Stimulated activated naive CD8-positive, alpha-beta T cell treated with anti-CD3 and anti-CD28 coated beads, Interleukin-15, amount 100 ng/mL, for 72 hours (primary cell): ENCODE measurements around the gene DNMT1.

Experiments
- ATAC-seq: fragments of 150-1000 bp; cut with Tn5 transposase; 2 replicates; pipeline ENCODE4 v1.10.0; 2021; ENCODE audit warnings: mild to moderate bottlenecking, moderate library complexity
- DNase-seq, 2 donors: peaks; one replicate each; pipeline ENCODE4 v3.0.0; 2021 to 2022
- H3K27ac Mint-ChIP-seq, 2 donors: one replicate each; pipeline ENCODE4 v1.8.0; 2022; ENCODE audit warnings: mild to moderate bottlenecking in 2 of 2, mixed read lengths in 2 of 2, moderate library complexity in 2 of 2
- H3K27me3 Mint-ChIP-seq: one replicate; pipeline ENCODE4 v1.8.0; 2022; ENCODE audit warnings: mixed read lengths
- H3K4me1 Mint-ChIP-seq: one replicate; pipeline ENCODE4 v1.8.0; 2022; ENCODE audit warnings: mild to moderate bottlenecking, mixed read lengths
- H3K4me3 Mint-ChIP-seq, 2 donors: one replicate each; pipeline ENCODE4 v1.8.0; 2022; ENCODE audit warnings: mild to moderate bottlenecking in 2 of 2, mixed read lengths in 2 of 2, moderate library complexity in 1 of 2
- H3K9me3 Mint-ChIP-seq, 2 donors: one replicate each; pipeline ENCODE4 v1.8.0; 2022; ENCODE audit warnings: mixed read lengths in 2 of 2

DNMT1 gene

DNA sequence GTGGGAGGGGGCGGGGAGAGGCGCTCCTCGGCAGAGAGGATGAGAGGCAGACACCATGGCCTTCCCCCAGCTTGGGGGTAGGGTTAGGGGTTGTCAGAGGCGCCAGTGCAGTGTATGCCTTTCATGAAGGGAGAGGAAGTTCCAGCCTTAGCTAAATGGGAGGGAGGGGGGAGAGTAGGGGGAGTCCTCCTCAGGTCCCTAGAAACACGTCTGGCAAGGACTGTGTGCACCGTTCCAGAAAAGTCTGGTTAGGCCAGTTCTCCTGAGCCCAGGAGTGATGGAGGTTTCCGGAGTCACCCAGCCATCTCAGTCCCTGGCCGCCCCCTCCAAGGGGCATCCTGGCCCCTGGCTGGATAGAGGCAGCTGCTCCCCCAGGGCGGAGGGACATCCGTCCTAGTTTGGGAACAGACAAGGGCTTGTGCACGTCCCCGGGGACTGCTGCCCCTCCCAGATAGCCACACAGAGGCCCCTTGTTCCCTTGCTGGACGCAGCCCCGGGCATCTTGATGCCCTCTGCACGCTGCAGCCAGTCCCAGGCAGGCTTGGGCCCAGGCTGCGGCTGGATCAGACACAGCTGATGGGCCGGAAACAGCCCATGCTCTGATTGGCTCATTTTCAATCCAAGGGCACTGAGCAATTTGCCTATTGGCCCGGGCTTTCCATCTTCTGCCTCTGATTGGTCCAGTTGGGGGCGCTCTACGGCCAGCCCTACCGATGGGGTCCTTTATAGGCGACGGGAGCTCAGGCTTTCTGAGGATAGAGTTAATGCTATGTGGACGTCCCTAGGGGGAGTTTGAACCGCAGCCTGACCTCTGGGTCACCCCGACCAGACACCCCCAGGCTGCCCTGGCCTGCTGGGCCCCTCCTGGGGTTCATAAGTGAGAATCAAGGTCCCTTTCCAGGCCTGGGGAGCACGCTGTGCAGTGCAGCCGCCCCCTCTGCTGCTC lies 32.5 kb upstream of the DNMT1 start:
- H3K27ac Mint-ChIP-seq = no peak overlapping the region
- no peak for DNase-seq
- no peak overlapping the region for H3K4me3 Mint-ChIP-seq
- no peaks in the 10 kb centered on the region for H3K9me3 Mint-ChIP-seq
- peaks cover 44% of the 10 kb centered on the region for H3K4me1 Mint-ChIP-seq
- no peak for ATAC-seq
- H3K27me3 Mint-ChIP-seq = no peaks in the 10 kb centered on the region

DNA sequence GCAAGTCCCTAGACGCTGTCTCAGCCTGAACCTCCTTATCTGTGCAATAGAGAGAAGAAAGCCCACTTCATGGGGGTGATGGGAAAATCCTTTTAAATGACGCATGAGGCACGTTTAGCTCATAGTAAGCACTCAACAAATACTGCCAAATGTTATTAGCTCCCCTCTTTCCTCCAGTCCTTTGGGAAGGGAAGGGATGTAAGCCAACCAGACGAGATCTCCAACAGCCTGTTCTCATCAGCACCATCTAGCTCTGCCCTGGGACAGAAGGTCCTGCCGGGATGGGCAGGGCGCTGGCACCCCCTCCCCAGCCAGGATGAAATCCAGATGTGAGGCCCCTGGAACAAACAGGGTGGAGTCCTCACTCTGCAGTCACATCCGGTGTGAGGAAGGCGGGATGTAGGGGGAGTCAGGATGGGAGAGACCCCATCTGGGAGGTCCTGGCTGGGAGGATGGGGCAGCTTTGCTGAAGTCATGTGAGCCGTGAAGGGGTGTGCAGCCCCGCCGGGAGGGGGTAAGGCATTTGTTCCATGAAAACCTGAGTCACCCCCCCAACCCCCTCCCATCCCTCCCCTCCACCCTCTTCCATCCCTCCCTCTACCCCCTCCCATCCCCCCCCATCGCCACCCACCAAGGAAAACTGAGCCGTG lies 31.7 kb upstream of the DNMT1 start:
- DNase-seq = no peak
- H3K4me1 Mint-ChIP-seq = peaks cover 39% of the 10 kb centered on the region

DNA sequence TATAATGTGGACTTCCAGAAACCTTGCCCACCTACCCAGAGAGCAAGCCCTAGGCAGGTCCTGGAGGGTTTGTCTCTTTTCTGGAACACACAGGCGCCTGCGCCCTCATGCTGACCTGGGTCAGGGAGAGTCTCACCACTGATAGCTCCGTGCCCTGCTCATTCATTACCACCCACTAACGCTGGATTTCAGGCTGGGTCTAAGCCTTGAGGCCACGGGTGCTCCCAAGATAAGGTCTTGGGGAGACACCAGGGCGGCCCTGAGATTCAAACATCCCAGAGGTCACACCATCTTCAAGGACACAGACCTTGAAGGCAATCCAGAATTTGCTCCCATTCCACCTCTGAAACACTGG lies 31.2 kb upstream of the DNMT1 start:
- no peak overlapping the region for H3K4me3 Mint-ChIP-seq
- no peak overlapping the region for H3K27ac Mint-ChIP-seq
- H3K9me3 Mint-ChIP-seq = no peaks in the 10 kb centered on the region
- DNase-seq = no peak
- no peak for ATAC-seq
- H3K27me3 Mint-ChIP-seq = no peaks in the 10 kb centered on the region
- H3K4me1 Mint-ChIP-seq = peaks cover 39% of the 10 kb centered on the region

More for the DNA sequence above, 31.7 kb upstream of the DNMT1 start:
- H3K27me3 Mint-ChIP-seq = no peaks in the 10 kb centered on the region
- no peak for ATAC-seq
- H3K27ac Mint-ChIP-seq = no peak overlapping the region
- no peaks in the 10 kb centered on the region for H3K9me3 Mint-ChIP-seq
- H3K4me3 Mint-ChIP-seq = no peak overlapping the region

DNA sequence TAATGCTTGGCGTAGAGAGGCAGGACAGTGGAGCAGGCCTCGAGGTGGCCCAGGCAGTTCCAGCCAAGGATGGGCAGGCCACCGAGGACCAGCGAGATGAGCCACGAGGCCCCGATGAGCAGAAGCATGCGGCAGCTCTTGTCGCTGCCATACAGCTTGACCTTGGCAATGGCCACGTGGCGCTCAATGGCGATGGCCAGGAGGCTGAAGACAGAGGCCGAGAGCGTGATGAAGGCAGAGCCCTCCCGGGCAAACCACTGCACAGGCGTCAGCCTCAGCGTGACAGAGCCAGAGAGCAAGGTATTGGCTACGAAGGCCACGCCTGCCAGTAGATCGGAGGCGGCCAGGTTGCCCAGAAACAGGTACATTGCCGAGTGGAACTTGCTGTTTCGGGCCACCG lies 29.6 kb upstream of the DNMT1 start:
- no peak for ATAC-seq
- Mint-ChIP-seq H3K9me3 (no peaks in the 10 kb centered on the region), H3K4me1 (peaks cover 39% of the 10 kb centered on the region), H3K27ac (no peak overlapping the region), H3K27me3 (no peaks in the 10 kb centered on the region), H3K4me3 (no peak overlapping the region)
- DNase-seq = no peak

DNA sequence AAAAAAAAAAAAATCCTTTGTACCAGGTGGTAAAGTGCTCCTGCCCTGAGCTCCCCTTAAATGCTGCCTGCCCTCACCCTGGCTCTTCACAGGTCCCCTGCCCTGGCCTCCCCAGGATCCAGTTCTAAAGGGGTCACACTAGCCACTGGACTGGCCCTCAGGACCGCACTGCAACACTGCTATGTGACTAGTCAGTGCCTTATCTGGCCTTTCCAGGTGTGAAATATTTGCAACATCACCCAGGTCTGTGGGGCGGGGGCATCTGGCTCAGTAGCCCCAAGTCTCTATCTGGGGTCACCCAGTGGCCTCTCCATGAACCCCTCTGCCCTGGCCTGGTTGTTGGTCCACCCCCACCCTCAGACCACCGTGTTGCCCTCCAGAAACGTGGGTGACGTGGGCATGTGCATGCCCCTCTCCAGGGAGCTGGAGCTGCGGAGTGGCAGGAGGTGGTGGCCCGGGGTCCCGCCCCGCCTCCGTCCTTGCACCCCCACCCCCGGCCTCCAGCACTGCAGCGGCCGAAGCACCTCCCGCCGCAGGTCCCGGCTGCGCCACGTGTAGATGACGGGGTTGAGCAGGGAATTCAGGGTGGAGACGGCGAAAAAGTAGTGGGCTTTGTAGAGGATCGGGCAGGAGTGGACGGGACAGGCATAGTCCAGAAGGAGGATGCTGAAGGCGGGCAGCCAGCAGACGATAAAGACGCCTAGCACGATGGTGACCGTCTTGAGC lies 28.9 kb upstream of the DNMT1 start:
- Mint-ChIP-seq H3K27ac (peak overlapping the region in 1 of 2 donors; percentile 89), H3K4me1 (peaks cover 39% of the 10 kb centered on the region), H3K4me3 (no peak overlapping the region), H3K27me3 (no peaks in the 10 kb centered on the region), H3K9me3 (no peaks in the 10 kb centered on the region)
- no peak for ATAC-seq
- no peak for DNase-seq

DNA sequence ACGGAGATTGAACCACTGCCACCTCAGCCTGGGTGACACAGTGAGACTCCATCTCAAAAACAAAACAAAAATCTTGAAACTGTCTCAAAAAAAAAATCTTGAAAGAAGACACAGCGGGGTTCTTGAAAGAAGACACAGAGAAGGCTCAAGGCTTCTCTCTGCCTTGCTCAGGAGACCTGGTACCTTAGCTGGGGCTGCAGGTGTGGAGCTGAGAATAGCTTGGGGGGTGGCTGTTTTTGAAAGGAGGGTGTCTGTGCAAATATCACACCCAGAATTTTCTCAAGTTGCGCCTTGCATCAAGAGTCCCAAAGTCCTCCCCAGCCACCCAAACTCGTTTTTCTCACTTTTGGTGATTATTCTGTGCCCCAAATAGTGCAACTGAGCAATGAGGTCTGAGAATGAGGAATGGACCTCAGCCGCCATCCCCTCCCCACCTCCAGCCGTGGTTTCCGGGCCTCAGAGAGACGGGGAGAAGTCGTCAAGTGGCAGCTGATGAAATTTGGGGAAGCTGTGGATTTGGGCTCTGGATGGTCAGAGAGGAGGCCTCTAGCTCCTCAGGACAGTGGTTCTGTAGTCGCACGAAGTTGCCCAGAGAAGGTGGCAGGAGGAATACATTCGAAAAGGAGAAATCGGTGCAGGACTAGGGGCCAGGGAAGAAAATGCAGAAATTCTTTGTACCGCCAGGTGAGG lies 27.6 kb upstream of the DNMT1 start:
- no peak overlapping the region for H3K27ac Mint-ChIP-seq
- H3K9me3 Mint-ChIP-seq = no peaks in the 10 kb centered on the region
- no peaks in the 10 kb centered on the region for H3K27me3 Mint-ChIP-seq
- ATAC-seq = no peak
- DNase-seq = no peak
- no peak overlapping the region for H3K4me3 Mint-ChIP-seq
- peaks cover 33% of the 10 kb centered on the region for H3K4me1 Mint-ChIP-seq

DNA sequence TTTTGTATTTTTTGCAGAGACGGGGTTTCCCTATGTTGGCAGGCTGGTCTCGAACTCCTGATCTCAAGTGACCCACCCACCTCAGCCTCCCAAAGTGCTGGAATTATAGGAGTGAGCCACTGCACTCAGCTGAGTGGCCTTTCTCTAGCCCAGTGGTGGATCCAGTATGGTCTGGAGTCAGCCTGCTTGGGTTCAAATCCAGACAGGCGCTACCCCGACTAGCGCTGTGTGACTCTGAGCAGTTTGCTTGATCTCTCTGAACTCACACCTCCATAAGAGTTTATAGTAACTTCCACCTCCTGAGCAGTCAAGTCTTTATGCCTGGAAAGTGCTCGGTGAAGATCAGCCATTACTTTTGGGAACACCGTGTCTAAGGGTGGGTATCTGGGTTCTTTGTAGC lies 25.9 kb upstream of the DNMT1 start:
- DNase-seq (no peak), ATAC-seq (no peak)
- Mint-ChIP-seq H3K27me3 (no peaks in the 10 kb centered on the region), H3K4me3 (no peak overlapping the region), H3K27ac (no peak overlapping the region), H3K4me1 (peaks cover 24% of the 10 kb centered on the region), H3K9me3 (no peaks in the 10 kb centered on the region)

DNA sequence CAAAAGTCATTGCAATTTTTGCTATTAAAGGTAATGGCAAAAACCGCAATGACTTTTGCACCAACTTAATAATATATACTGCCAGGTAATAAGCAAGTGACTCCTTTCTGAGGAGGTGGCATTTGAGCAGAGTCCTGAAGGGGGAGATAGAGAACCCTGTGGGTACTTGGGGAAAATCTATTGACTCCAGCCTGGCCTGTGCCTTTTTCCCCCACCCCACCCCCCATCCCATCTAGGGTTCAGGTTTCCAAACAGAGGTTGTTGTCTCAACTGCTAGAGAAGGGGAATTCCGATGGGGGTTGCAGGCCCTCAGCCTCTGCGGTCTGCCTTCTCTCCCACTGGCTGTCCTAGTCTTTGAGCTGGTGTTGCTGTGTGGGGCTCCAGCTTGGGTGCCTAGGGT lies 24.9 kb upstream of the DNMT1 start:
- H3K27me3 Mint-ChIP-seq = no peaks in the 10 kb centered on the region
- ATAC-seq (peak; percentile 87), DNase-seq (peak; percentile 20 to 44)
- H3K9me3 Mint-ChIP-seq = no peaks in the 10 kb centered on the region
- no peak overlapping the region for H3K4me3 Mint-ChIP-seq
- peak overlapping the region in 1 of 2 donors; percentile 67 for H3K27ac Mint-ChIP-seq
- H3K4me1 Mint-ChIP-seq = peaks cover 23% of the 10 kb centered on the region

DNA sequence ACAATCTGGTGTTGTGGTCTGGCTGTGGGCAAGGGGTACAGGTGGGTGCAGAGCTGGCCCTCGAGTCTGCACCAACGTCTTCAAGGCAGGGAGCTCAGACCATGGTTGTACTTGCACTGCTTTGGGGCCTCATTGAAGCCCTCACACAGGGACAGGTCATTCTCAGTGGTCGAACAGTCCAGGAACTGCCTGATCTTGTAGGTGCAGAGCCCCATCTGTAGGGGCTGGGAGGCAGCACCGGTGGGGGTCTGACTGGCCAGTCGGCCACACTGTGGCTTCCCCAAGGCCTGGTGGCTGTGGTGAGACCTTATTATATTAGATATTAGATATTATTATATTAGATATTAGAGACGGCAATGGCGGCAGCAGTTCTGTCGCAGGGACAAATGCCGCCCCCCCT lies 22.3 kb upstream of the DNMT1 start:
- DNase-seq = no peak
- no peak overlapping the region for H3K4me3 Mint-ChIP-seq
- no peaks in the 10 kb centered on the region for H3K27me3 Mint-ChIP-seq
- no peak overlapping the region for H3K27ac Mint-ChIP-seq
- no peaks in the 10 kb centered on the region for H3K9me3 Mint-ChIP-seq
- ATAC-seq = no peak
- H3K4me1 Mint-ChIP-seq = peaks cover 23% of the 10 kb centered on the region

DNA sequence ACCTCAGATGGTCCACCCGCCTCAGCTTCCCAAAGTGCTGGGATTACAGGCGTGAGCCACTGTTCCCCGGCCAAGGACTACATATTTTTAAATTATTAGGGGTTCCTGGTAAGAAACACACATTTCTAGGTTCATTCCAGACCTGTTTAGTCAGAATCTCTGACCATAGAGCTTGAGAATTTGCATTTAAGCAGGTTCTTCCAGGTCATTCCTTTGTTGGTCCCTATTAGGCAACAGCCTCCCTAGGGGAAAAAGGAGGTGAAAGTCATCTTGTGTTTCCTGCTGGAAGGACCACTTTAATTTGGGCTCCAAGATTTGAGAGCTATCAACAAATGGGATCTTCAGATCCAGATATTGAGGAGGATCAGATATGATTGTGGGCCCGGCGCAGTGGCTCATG lies 20.0 kb upstream of the DNMT1 start:
- DNase-seq (no peak), ATAC-seq (no peak)
- Mint-ChIP-seq H3K27me3 (no peaks in the 10 kb centered on the region), H3K4me1 (peaks cover 10% of the 10 kb centered on the region), H3K27ac (no peak overlapping the region), H3K4me3 (no peak overlapping the region), H3K9me3 (no peaks in the 10 kb centered on the region)

DNA sequence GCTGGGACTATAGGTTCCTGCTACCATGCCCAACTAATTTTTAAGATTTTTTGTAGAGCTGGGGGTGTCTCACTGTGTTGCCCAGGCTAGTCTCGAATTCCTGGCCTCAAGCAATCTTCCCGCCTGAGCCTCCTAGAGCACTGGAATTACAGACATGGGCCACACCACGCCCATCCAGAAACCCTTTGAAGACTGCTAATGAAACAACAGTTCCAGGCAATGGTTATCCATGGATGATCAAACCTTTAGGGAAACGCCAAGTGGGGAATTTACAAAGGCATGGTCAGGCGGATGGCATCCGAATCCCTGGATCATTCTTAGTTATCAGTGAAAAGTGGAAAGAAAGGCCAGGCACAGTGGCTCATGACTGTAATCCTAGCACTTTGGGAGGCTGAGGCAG lies 16.9 kb upstream of the DNMT1 start:
- Mint-ChIP-seq H3K27ac (no peak overlapping the region), H3K4me1 (peaks cover 4% of the 10 kb centered on the region), H3K4me3 (no peak overlapping the region), H3K27me3 (no peaks in the 10 kb centered on the region), H3K9me3 (peaks cover 4 to 11% of the 10 kb centered on the region in 2 donors)
- ATAC-seq = no peak
- DNase-seq = no peak

DNA sequence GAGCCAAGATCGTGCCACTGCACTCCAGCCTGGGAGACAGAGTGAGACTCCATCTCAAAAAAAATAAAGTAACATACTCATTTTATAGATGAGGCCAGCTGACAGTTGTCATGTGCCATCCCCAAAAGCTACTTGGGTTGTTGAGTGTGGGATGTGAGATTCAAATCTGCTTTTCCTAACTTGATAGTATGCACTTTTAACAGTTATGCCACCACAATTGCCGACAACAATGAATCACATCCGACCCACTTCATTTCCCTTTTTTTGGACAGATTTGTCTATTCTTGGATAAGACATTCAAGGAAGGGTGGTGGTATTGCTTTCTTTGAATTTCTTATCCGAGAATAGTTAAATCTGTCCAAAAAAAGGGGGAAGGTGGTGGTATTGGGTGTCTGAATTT lies 16.3 kb upstream of the DNMT1 start:
- Mint-ChIP-seq H3K4me3 (no peak overlapping the region), H3K4me1 (peaks cover 7% of the 10 kb centered on the region), H3K27ac (peak overlapping the region in 1 of 2 donors; percentile 76), H3K27me3 (no peaks in the 10 kb centered on the region), H3K9me3 (peaks cover 6 to 13% of the 10 kb centered on the region in 2 donors)
- no peak for DNase-seq
- no peak for ATAC-seq

DNA sequence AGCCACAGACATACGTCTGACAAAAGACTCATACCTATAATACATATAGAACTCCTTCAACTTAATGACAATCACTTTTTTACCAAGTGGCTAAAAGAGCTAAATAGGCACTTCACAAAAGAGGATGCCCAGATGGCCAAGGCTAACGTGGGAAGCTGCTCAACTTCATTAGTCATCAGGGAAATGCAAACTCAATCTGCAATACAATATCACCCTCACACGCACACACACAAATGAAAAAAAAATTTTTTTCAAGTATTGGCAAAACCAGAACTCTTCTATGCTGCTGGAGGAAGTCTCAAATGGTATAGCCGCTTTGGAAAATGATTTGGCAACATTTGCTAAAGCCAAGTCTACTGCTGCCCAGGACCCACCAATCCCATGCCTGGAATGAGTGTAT lies 14.6 kb upstream of the DNMT1 start:
- Mint-ChIP-seq H3K27ac (no peak overlapping the region), H3K4me1 (peaks cover 7% of the 10 kb centered on the region), H3K27me3 (no peaks in the 10 kb centered on the region), H3K9me3 (peaks cover 6 to 13% of the 10 kb centered on the region in 2 donors), H3K4me3 (no peak overlapping the region)
- DNase-seq (no peak), ATAC-seq (no peak)

DNA sequence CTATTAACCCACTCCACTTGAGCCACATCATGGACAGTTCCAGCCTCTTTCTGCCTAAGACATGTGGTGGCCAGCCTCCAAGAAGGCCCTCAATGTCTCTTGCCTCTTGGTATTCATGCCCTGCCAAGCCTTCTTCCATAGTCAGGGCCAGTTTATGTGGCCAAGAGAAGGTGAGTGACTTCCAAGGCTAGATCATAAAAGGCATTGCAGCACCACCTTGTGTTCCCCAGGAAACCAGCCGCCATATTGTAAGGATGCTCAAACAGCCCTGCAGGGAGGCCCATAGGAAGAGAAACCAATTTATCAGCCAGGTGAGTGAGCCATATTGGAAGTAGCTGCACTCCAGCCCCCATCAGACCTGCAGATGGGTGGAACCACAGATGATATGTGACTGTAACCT lies 12.3 kb upstream of the DNMT1 start:
- H3K4me1 Mint-ChIP-seq = peaks cover 7% of the 10 kb centered on the region
- H3K9me3 Mint-ChIP-seq = peaks cover 6 to 13% of the 10 kb centered on the region in 2 donors
- no peaks in the 10 kb centered on the region for H3K27me3 Mint-ChIP-seq
- ATAC-seq (no peak), DNase-seq (no peak)
- H3K4me3 Mint-ChIP-seq = no peak overlapping the region
- H3K27ac Mint-ChIP-seq = peak overlapping the region in 1 of 2 donors; percentile 53

DNA sequence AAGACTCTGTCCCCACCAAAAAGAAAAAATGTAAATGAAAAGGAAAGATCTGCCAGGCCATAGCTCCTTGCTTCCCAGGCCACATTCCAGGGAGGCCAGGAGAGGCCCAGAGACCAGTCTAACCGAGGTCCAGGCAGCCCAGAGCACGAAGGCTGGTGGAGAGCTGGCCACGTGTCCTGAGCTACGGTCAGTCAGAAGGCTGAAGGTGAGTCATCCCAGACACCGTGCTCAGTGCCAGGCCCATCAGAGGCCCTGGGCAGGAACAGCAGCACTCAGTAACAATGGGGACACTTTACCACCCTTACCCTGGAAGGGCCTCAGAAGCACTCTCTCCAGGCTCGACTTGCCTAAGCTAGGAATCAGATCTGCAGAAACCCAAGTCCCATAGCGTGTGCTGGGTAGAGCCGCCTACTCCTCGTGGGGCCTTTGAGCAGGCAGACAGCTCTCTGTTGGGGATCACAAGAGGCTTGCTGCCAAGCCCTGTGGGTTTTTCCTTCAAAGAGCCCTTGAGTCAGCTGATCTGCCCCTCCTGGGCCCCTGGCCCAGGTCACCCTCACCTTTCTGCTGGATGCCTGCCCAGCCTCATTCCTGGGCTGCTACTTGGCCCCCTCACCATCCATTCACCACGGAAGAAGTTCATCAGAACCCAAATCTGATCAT lies 11.6 kb upstream of the DNMT1 start:
- Mint-ChIP-seq H3K27ac (no peak overlapping the region), H3K4me1 (peaks cover 7% of the 10 kb centered on the region), H3K9me3 (peaks cover 6 to 13% of the 10 kb centered on the region in 2 donors), H3K4me3 (no peak overlapping the region), H3K27me3 (no peaks in the 10 kb centered on the region)
- ATAC-seq (no peak), DNase-seq (no peak)
